HG02938 (cell line): ENCODE measurements around the gene POLD2.

Experiments used
- ATAC-seq: cut with Tn5 transposase; IDR thresholded peaks from one replicate; pipeline ENCODE4 v1.9.1; 2021; ENCODE audit warnings: mild to moderate bottlenecking, moderate library complexity; ENCODE audit not compliant: unreplicated experiment

Gene POLD2

DNA sequence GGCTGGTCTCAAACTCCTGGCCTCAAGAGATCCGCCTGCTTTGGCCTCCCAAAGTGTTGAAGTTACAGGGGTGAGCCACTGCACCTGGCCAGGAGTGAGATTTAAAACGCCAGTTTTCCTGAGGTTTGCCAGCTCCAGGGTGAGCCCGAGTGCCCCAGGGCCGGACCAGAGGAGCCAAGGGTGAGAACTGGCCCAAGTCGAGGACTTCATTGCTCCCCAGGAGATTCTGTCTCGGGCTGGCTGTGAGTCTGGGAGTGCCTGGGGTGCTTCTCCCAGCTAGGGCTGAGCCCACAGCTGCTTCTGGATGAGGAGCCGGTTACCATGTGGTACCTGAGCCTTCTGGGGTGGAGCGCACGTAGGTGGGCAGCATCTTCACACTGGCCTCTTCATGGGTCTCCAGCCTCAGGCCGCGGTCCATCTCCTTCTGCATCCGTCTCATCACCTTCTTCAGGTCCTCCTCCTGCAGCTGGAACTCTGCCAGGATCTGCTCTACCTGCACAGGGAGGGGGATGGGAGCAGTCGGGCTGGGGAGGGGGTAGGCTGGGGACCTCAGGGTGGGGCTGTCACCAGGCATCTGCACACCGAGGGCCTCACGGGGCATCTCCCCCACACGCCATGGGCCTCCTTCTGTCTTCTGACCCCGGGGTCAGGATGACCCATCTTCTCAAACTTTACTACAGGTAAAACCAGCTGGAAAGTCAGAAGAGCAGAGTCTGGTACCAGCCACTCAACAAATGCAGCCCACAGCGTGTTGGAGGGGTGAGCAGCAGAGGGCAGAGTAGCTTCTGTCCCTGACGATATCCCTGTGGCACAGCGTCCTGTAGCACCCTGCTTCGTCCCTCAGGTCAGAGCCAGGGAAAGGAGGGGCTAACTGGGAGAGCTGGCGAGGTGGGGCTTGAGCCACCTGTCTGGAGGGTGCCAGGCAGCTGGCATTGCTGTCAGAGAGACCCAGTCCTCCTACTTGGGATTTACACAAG, 29.9 kb upstream of the POLD2 start:
- no peak for ATAC-seq

DNA sequence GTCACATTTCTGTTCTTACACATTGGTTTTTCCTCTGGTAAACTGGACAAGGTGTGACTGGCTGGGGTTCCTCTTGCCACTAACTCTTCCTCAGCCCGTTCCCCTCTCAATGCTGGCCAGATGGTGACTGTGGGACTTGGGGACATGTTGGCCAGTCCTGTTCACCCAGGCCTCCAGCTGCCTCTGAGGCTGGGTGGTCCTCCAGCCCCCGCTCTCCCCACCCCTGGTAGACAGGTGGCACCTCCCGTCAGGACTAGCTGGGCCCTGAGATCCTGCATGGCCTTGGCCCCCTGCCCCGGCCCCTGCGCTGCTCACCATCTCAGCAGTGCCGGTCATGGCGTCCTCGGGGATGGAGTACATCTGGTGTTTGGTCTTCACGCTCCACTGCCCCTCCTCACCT, 28.6 kb upstream of the POLD2 start:
- ATAC-seq, result no peak

DNA sequence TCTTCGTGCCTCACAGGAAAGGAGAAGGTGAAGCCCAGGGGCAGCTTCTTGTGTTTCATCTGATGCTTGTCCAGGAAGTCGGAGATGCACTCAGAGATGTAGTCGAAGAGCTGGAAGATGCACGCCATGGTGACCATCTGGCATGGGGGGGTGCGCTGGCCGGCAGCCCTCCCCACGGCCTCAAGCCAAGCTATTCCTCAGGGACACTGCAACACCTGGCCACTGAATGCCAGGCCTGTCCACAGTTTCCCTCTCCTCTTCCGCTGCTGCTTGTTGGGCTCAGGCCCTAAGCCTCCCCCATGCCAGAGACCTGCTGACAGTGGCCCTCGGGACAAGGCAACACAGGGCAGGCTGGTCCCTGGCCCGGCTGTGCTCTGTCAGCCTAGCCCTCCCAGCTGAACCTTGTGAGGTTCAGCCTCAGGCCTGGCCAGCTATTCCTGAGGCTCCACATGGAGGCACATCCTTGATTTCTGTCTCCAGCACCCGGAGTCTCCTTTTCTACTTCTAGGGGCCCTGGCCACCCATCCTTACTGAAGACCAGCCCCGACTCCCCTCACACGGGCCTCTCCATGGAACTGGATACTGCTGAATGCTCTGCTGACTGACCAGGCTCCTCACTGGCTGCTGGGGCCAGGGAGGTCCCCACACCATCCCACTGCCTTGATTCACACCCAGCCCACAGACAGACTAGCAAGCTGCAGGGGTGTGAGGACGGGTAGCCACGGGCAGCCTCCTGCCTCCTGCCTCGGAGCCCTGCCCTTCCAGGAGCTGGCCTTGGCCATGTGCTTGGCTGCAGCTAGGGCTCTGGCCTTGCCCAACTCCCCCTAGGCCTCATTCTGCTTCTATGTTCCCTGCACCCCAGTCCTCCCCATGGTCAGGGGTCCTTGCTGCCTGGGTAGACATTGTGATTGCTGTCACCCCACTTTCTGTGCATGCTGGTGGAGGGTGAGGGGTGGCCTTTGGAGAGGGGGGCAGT, 27.9 kb upstream of the POLD2 start:
- no peak for ATAC-seq

DNA sequence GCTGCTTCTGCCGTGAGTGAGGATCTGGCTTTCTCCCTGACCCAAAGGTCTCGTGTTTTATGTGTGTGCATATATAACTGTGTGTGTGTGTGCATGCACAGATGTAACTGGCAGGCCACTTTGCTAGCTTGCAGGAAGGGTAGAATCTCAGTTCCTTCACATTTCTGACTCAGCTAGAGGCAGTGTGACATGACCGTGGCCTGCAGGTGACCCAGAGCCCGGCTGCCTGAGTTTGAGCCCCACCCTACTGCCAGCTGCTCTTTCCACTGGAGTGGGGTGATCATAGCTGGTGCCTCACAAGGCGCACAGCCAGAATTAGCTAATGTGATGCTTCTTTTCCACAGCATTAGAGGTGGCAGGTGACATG, 27.1 kb upstream of the POLD2 start:
- no peak for ATAC-seq

DNA sequence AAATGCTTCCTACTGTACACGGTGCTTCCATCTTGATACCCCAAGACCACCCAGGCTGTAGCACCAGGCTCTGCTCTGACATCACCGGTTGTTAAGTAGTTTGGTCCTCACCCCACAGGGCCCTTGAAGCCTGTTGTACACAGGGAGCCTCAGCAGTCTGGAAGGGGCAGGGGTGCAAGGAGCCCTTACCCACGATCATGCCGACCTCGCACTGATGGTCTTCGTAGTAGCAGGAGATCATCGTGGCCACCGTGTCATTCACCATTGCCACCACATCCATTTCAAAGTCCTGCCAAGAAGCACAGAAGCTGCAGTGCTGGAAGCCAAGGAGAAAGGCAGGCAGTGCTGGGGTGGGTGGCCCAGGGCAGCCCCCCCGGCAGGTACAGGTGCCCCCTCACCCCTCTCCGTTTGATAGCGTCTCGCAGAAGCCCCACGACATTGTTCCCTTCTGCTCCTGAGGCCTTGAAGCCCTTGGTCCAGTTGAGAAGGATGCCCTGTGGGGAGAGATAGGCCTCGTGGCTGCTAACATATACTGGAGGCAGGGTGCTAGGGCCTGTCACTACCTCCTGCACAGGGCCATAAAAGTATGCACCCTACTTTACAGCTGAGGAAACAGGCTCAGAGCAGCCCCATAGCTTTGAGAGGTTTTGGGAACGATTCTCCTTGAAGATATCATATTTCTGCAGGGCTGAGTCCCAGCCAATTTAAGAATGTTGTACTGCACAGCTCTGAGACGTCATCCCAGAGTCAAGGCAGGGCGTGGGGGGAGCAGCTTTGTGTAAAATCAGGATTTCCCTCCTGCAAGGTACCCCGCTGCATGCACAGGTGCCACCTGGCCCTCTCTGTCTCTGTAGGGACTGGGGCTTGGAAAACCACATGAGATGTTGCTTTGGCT, 26.5 kb upstream of the POLD2 start:
- ATAC-seq, result no peak

DNA sequence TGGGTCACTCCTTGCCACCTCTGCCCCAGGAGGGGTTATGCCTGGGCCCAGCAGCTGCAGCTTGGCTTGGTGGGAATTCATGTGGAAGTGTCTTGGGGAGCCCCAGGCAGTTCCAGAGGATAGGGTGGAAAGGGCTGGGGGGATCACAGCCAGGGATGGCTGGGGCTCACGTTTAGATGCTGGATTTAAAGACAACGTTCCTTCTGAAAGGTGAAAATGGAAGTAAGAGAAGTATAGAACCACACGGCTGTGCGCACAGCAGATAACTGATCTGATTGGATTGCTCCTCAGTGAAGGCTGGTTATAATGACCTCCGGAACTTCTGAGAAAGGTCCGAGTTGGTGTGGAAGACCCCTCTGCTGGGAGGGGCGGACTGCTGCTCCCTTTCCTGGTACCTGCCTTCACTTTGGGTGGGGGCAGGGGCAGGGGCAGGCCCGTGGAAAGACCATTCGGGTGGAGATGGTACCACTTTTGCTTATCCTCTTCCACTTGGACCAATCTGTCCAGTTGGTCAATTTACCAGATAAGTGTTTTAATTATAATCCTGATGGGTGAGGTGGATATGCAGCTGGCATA, 25.7 kb upstream of the POLD2 start:
- no peak for ATAC-seq

DNA sequence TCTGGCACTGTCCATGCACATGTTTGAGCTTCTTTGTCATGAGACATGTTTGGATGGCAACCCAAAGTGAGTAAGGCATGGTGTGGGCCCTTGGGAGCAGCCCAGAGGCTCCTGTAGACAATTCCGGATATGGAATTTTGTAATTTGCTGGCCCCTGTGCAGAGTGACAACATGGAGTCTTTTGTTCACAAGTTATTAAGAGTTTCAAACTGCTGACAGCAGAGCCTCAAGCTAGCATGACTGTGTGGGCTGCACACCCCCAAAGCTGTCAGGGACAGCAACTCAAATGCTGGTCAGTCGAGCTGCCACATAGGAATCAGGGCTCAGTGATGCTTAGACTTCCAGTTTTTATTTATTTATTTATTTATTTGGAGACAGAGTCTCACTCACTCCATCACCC, 24.8 kb upstream of the POLD2 start:
- no peak for ATAC-seq

DNA sequence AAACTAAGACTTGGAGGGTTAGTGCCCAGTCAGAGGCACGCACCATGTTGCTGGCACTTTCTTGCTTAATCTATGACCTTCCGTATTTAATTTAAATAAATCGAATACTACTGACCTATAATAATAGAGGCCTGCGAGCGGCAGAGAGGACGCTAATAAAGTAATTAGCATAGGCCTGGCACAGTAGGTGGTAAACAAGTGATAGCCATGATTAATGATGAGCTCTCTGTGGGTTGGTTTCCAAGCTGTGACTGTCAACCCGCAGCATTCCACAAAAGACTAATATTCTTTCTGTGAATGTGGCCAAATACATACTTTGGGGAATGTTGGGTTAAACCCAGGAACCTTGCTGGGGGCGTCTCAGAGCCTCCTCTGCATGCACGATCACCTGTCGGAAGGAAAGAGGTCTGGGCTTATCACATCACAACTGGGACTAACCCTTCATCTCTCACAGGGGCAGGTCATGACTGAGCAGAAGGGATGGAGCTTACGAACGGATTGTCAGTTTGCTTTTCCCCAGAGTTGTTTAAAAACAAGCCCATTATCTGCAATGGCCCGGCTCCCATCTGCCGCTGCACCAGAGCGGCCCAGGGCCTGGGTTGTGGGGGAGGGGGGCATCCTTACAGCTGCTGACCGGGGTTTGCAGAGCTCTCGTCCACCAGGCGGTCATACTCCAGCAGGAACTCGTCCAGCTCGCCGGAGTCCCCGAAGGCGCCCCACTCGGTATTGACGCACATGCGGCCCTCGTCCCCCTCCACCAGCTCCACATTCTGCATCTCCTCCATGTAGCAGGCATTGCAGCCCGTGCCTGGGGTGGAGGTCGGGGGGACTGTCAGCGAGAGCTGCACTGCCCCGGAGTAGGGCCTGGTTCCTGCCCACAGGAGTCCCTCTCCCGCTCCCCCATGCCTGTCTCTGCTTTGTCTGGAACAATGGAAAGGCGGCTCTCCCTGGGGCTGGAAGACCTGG, 24.0 kb upstream of the POLD2 start:
- no peak for ATAC-seq

DNA sequence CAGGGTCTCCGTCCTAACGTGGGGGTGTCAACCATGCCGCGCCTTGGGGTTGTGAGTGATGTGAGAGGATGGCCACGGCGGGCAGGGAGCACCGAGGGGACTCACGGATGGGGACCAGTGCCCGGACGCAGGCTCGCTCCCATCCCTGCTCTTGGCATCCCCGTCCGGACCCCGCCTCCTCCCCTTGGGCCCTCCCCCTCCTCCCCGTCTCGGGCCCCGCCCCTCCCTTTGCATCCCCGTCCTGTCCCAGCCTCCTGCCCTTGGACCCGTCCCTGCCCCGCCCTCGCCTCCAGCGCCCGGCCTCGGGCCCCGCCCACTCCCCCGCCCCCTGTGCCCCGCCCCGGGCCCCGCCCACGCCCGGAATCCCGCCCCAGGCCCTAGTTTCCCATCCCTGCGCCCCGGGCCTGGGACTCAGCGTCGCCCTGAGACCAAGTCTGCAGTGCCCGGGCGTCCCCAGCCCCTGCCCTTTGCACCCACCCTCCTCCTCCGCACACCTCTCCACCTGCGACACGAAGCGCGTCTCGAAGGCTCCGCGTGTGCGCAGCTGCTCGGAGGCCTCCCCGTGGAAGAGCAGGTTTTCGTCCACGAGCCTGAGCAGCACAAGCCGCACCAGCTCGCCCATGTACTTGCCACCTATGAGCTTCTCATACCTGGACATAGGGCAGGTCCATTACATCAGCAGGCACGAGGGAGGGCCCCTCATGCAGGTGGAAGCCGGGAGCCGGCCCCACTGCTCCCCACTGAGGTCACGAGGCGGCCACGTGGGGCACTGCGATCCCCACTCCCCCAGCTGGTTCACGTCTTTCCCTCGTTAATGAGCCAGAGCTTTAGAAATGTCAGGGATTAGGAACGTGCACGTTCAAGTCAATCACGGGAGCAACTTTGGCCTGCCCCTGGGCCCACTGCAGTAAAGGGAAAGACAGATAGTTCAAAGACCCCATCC, 22.9 kb upstream of the POLD2 start:
- ATAC-seq, result no peak

DNA sequence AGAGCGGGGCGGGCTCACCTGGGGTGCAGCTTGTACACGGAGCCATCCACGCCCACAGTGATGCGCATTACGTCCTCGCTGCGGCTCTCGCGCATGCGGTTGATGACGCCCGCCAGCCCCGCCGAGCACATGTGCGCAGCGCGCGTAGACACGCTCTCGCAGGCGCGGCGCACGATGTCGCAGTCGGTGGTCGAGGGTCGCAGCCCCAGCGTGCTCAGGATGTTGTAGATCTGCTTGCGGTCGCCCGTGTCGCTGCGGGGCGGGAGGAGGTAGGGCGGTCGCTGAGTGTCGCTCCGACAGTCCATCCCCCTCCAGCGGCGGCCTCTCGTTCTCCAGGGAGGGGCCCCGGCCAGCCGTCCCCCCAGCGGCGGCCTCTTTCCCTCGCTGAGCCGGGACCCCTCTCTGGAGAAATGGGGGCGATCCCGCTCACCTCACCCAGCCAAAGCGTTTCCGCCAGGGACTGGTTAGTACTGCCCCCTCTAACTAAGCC, 22.2 kb upstream of the POLD2 start:
- ATAC-seq, result no peak

DNA sequence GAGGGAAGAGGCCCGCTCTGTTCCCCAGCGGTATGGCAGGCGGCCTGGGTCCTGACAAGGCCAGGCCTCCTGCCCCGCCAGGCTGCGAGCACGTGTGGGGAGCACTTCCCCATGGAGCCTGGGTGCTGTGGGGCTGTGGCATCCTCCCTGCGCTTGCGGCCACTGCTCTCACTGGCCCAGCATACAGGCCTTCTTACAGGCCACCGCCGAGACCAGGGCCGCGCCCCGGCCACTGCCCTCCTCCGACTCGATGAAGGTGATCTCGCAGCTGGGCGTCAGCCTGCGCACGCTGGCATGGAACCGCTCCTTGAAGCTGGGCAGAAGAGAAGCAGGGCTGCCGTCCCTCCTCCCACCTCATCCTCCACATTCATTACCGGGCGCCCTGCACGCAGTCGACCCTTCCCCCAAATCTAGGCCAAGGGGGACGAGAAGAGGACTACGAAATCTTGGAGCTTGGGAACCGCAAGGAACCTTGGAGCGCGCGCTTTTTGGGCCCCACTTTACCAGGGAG, 21.7 kb upstream of the POLD2 start:
- ATAC-seq, result no peak

DNA sequence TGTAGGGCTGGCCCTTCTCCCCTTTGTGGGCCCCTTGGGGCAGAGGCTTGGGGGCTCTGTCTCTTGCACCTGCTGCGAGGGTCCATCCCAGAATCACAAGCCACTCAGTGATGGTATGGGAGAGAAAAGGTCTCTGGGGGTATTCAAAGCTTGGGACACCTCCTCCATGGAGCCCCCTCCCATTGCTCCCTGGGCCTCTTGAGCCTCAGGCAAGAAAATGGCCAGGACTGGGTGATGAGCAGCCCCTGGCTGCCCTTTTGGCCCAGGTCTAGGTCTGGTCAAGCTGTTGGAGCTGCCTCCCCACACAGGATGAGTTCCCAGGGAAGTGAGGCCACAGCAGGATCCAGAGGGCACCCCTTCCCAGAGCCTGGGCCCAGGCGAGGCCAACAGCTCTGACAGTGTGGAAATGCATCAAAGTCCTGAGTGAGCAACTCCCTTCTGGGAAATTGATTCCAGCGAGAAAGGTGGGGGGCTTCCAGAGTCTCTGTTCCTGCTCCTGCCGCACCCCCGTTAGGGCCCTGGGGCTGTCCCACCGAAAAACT, 21.1 kb upstream of the POLD2 start:
- no peak for ATAC-seq

DNA sequence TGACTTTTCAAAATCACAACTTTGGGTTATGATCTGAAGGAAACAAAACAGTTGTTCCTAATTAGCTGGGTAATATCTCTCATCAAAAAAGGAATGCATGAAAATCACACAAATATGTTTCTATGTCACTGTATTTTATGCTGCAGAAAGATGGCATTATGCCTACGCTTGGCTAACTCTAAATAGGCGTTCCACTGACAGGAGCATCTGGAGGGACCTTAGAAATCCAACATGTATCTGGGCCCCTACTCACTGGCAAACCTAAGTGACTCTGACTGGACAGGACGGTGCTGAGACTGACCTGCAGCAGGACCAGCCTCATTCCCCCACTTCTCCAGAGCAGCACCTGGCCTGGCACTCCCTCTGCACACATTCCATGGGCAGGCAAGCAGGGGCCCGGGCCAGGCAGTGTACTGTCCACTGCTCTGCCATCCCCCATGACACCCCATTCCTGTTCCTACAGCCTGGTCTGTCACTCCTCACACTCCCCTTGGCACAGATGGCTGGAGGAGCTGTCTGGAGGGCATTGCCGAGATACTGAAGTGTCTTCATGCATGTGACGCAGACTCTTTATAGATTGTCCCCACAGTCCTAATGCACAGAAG, 20.4 kb upstream of the POLD2 start:
- ATAC-seq, result no peak

DNA sequence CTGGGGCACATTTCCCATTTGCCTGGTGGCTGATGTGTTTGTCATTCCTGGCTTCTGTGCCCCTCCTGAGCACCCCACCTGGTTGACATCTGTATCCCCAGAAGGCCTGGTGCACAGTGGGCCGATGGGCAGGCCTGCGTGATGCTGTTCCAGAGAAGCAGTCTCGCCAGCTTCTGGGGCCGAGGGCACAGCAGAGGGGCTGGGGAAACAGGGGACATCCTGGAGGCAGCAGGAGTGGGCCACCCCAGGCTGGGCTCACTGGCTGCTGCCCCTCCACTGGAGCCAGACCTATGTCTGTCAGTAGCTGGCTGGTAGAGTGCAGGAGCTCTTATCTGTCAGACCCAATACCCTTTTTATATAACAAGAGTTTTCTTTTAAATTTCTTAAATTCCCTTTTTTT, 18.7 kb upstream of the POLD2 start:
- ATAC-seq, result no peak

DNA sequence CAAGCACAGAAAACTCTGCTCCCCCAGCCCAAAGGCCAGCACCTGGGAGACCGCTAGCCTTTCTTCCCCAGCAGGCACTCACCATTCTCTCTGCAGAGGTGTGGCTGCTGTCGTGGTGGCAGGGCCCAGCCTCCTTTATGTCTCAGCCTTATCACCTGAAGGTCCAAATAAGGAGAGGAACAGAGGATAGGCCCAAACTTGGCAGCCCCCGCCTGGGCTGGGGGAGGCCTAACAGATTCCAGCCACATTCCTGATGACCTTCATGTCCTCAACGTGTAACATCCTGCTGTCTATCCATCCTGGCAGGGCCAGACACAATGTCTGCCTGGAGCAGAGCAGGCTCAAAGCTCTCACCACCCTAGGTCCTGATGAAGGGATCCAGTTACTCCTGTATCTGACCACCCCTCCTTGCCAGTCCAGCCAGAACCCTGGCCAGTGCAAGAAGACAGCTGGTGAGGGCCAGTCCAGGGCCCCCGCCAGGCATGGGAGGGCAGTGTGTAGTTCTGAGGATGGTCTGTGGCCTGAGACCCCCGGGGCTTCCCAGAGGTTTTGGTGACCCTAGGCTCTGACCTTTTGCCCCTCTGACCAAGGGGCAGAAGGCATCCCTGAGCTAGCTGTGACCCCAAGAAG, 18.0 kb upstream of the POLD2 start, which contains the start of gene MYL7:
MYL7 (minus strand) TSS at position 112 of the 630 bp plus-strand sequence; CDS start at position 85, 27 bp downstream.
- no peak for ATAC-seq

DNA sequence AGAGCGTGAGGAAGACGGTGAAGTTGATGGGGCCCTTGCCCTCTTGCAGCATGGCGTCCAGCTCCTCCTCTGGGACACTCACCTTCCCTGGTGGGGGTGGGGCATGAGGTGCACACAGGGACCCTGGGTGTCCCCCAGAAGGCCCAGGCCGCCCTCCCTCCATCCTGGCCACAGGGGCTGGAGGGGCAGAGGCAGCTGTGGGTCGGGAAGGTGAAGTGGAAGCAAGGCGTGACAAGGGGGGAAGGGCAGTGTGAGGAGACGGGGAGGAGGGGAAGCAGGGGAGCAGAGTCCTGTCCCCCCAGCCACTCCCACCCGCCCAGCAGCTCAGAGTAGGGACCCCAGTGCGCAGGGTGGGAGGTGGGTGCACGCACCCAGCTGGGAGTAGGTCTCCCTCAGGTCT, 17.0 kb upstream of the POLD2 start:
- no peak for ATAC-seq
